Liver (tissue), 9 donors: ENCODE results near the gene HSPG2. TPM values are rescaled to one million over a fixed set of nuclear protein-coding genes. Genes with fewer than 3 reads are reported as not detected.

Experiments
- DNase-seq: peaks from one replicate; pipeline ENCODE4 v3.0.0-alpha.2; 2017; ENCODE audit warnings: low spot score
- H3K27ac ChIP-seq, 2 donors: one replicate each; pipeline ENCODE4 v1.7.0; 2013; ENCODE audit warnings: inconsistent platforms in 2 of 2, low read length in 2 of 2, control low read depth in 1 of 2, low read depth in 1 of 2, mild to moderate bottlenecking in 1 of 2
- H3K27me3 ChIP-seq, 4 donors: one replicate each; pipeline versions ENCODE4 v1.6.1 to v1.7.0; 2013; ENCODE audit warnings: low read length in 3 of 4, inconsistent platforms in 1 of 4, mild to moderate bottlenecking in 1 of 4, moderate library complexity in 1 of 4; ENCODE audit not compliant: control insufficient read depth in 4 of 4, insufficient read depth in 4 of 4
- H3K36me3 ChIP-seq, 4 donors: one replicate each; pipeline versions ENCODE4 v1.6.1 to v1.7.0; 2013; ENCODE audit warnings: low read length in 3 of 4, mild to moderate bottlenecking in 3 of 4, low read depth in 1 of 4, moderate library complexity in 1 of 4; ENCODE audit not compliant: control insufficient read depth in 4 of 4, insufficient read depth in 3 of 4
- H3K4me1 ChIP-seq, 4 donors: one replicate each; pipeline versions ENCODE4 v1.6.1 to v1.7.0; 2013; ENCODE audit warnings: low read length in 3 of 4, mild to moderate bottlenecking in 3 of 4, moderate library complexity in 1 of 4; ENCODE audit not compliant: control insufficient read depth in 4 of 4, insufficient read depth in 4 of 4
- H3K4me3 ChIP-seq, 3 donors: one replicate each; pipeline versions ENCODE4 v1.6.1 to v1.7.0; 2013; ENCODE audit warnings: low read length in 3 of 3, control low read depth in 1 of 3, low read depth in 1 of 3, mild to moderate bottlenecking in 1 of 3
- H3K9ac ChIP-seq, 2 donors: one replicate each; pipeline ENCODE4 v1.7.0; 2013; ENCODE audit warnings: low read length in 2 of 2, mild to moderate bottlenecking in 2 of 2, moderate library complexity in 2 of 2, control low read depth in 1 of 2, low read depth in 1 of 2
- H3K9me3 ChIP-seq, 4 donors: one replicate each; pipeline versions ENCODE4 v1.6.1 to v1.7.0; 2013; ENCODE audit warnings: low read length in 3 of 4; ENCODE audit not compliant: control insufficient read depth in 4 of 4
- FOXA1 ChIP-seq: IDR thresholded peaks from 2 replicates; pipeline ENCODE4 v1.6.1; 2016; ENCODE audit warnings: antibody characterized with exemption
- HNF4A ChIP-seq, 2 donors: conservative IDR thresholded peaks; 2 replicates each; pipeline ENCODE4 v1.6.1; 2016; ENCODE audit warnings: antibody characterized with exemption in 2 of 2, mild to moderate bottlenecking in 2 of 2
- HNF4G ChIP-seq: IDR thresholded peaks from 2 replicates; pipeline ENCODE4 v1.6.1; 2016; ENCODE audit warnings: antibody characterized with exemption
- NR2F2 ChIP-seq: IDR thresholded peaks from 2 replicates; pipeline ENCODE4 v1.6.1; 2016; ENCODE audit warnings: antibody characterized with exemption
- RXRA ChIP-seq, 2 donors: IDR thresholded peaks; 2 replicates each; pipeline ENCODE4 v1.6.1; 2017 to 2018; ENCODE audit warnings: antibody characterized with exemption in 2 of 2, mild to moderate bottlenecking in 1 of 2
- SP1 ChIP-seq: IDR thresholded peaks from 2 replicates; pipeline ENCODE4 v1.6.1; 2018; ENCODE audit warnings: antibody characterized with exemption, mild to moderate bottlenecking
- TAF1 ChIP-seq: conservative IDR thresholded peaks from 2 replicates; pipeline ENCODE4 v1.6.1; 2016; ENCODE audit warnings: antibody characterized with exemption, mild to moderate bottlenecking
- YY1 ChIP-seq: IDR thresholded peaks from 2 replicates; pipeline ENCODE4 v1.6.1; 2016; ENCODE audit warnings: antibody characterized with exemption, mild to moderate bottlenecking
- WGBS: extraction: QIAGEN DNeasy Blood & Tissue Kit; methylation state at CpG from one replicate; pipeline ENCODE4 v1.1.7; 2013; 5-methylcytosine and 5-hydroxymethylcytosine counted together
- polyA plus RNA-seq, 2 donors: library from polyadenylated mRNA; stranded (reverse) in 1 of 2; unstranded in 1 of 2; fragments of 200-250 nt in 1 of 2; fragments of >200 nt in 1 of 2; fragmentation: Nextera tagmentation in 1 of 2; extraction: Ambion mirVana in 1 of 2; gene quantifications; one replicate each; pipeline versions ENCODE4 v1.2.1 to v1.2.3, GENCODE V29; 2013 to 2015
- total RNA-seq, 2 donors: library from RNA; depleted of rRNA; stranded (reverse); fragments of >200 nt; gene quantifications; one replicate each; pipeline ENCODE4 v1.2.3, GENCODE V29; 2014
- TF ChIP-seq, protein P1 (sequence below): IDR thresholded peaks from 2 replicates; pipeline ENCODE4 v1.6.1; 2016; ENCODE audit warnings: antibody characterized with exemption
- TF ChIP-seq, protein P2 (sequence below): fragments of 150-350 bp; IDR thresholded peaks from 2 replicates; pipeline ENCODE4 v1.5.1; 2017; ENCODE audit warnings: improper control_type of control experiment, low read depth, low read length; ENCODE audit not compliant: missing input control
- TF ChIP-seq, protein P3 (sequence below): IDR thresholded peaks from 2 replicates; pipeline ENCODE4 v1.6.1; 2016; ENCODE audit warnings: antibody characterized with exemption, mild to moderate bottlenecking
- TF ChIP-seq, protein P4 (sequence below): IDR thresholded peaks from 2 replicates; pipeline ENCODE4 v1.6.1; 2016; ENCODE audit warnings: antibody characterized with exemption
- TF ChIP-seq, protein P5 (sequence below): IDR thresholded peaks from 2 replicates; pipeline ENCODE4 v1.6.1; 2016; ENCODE audit warnings: antibody characterized with exemption
- donor health status: healthy.
- donor health status: healthy.
- donor health status: healthy.
- donor health status: healthy.
- donor health status: healthy.

The HSPG2 gene
- total and polyA plus RNA-seq, 4 donors, result 5.6 to 43.9 (median 23.9) TPM

DNA sequence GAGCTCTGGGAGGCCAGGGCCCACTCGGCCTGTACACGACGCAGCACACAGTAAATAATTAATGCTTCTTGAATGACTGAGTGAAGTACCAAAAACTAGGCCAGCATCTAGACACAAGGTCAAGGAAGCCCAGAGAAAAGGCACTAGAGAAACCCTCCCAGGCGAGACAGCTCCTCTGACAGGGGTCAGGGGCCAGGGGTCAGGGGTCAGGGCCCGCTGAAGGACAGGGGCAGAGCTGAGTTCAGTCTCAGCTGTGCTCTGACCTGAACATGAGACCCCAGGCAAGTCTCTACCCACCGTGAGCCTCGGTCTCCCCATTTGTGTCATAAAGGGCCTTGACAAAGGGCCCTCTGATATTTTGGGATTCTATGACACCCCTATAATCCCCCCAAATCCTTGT is 68.6 kb downstream of the HSPG2 start:
- Histone ChIP-seq H3K27ac (no peak overlapping the region), H3K9me3 (no peaks in the 10 kb centered on the region), H3K36me3 (peaks cover 0 to 2% (median 0%) of the 10 kb centered on the region in 4 donors), H3K4me3 (no peak overlapping the region), H3K4me1 (no peaks in the 10 kb centered on the region), H3K27me3 (no peaks in the 10 kb centered on the region), H3K9ac (no peak overlapping the region)
- TF ChIP-seq YY1 (no peak), SP1 (no peak), NR2F2 (no peak), FOXA1 (no peak), TAF1 (no peak), RXRA (IDR thresholded peaks at IDR 0.05) (no peak)
- TF ChIP-seq, protein P1, sequence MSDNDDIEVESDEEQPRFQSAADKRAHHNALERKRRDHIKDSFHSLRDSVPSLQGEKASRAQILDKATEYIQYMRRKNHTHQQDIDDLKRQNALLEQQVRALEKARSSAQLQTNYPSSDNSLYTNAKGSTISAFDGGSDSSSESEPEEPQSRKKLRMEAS, result no peak
- TF ChIP-seq, protein P2, sequence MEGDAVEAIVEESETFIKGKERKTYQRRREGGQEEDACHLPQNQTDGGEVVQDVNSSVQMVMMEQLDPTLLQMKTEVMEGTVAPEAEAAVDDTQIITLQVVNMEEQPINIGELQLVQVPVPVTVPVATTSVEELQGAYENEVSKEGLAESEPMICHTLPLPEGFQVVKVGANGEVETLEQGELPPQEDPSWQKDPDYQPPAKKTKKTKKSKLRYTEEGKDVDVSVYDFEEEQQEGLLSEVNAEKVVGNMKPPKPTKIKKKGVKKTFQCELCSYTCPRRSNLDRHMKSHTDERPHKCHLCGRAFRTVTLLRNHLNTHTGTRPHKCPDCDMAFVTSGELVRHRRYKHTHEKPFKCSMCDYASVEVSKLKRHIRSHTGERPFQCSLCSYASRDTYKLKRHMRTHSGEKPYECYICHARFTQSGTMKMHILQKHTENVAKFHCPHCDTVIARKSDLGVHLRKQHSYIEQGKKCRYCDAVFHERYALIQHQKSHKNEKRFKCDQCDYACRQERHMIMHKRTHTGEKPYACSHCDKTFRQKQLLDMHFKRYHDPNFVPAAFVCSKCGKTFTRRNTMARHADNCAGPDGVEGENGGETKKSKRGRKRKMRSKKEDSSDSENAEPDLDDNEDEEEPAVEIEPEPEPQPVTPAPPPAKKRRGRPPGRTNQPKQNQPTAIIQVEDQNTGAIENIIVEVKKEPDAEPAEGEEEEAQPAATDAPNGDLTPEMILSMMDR, result no peak
- TF ChIP-seq, protein P3, sequence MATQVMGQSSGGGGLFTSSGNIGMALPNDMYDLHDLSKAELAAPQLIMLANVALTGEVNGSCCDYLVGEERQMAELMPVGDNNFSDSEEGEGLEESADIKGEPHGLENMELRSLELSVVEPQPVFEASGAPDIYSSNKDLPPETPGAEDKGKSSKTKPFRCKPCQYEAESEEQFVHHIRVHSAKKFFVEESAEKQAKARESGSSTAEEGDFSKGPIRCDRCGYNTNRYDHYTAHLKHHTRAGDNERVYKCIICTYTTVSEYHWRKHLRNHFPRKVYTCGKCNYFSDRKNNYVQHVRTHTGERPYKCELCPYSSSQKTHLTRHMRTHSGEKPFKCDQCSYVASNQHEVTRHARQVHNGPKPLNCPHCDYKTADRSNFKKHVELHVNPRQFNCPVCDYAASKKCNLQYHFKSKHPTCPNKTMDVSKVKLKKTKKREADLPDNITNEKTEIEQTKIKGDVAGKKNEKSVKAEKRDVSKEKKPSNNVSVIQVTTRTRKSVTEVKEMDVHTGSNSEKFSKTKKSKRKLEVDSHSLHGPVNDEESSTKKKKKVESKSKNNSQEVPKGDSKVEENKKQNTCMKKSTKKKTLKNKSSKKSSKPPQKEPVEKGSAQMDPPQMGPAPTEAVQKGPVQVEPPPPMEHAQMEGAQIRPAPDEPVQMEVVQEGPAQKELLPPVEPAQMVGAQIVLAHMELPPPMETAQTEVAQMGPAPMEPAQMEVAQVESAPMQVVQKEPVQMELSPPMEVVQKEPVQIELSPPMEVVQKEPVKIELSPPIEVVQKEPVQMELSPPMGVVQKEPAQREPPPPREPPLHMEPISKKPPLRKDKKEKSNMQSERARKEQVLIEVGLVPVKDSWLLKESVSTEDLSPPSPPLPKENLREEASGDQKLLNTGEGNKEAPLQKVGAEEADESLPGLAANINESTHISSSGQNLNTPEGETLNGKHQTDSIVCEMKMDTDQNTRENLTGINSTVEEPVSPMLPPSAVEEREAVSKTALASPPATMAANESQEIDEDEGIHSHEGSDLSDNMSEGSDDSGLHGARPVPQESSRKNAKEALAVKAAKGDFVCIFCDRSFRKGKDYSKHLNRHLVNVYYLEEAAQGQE, result no peak
- TF ChIP-seq, protein P4, sequence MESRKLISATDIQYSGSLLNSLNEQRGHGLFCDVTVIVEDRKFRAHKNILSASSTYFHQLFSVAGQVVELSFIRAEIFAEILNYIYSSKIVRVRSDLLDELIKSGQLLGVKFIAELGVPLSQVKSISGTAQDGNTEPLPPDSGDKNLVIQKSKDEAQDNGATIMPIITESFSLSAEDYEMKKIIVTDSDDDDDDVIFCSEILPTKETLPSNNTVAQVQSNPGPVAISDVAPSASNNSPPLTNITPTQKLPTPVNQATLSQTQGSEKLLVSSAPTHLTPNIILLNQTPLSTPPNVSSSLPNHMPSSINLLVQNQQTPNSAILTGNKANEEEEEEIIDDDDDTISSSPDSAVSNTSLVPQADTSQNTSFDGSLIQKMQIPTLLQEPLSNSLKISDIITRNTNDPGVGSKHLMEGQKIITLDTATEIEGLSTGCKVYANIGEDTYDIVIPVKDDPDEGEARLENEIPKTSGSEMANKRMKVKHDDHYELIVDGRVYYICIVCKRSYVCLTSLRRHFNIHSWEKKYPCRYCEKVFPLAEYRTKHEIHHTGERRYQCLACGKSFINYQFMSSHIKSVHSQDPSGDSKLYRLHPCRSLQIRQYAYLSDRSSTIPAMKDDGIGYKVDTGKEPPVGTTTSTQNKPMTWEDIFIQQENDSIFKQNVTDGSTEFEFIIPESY, result no peak
- TF ChIP-seq, protein P5, sequence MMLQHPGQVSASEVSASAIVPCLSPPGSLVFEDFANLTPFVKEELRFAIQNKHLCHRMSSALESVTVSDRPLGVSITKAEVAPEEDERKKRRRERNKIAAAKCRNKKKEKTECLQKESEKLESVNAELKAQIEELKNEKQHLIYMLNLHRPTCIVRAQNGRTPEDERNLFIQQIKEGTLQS, result no peak
- no peak for DNase-seq
- 83% methylated on average over 7 of the region's 7 CpGs for WGBS

DNA sequence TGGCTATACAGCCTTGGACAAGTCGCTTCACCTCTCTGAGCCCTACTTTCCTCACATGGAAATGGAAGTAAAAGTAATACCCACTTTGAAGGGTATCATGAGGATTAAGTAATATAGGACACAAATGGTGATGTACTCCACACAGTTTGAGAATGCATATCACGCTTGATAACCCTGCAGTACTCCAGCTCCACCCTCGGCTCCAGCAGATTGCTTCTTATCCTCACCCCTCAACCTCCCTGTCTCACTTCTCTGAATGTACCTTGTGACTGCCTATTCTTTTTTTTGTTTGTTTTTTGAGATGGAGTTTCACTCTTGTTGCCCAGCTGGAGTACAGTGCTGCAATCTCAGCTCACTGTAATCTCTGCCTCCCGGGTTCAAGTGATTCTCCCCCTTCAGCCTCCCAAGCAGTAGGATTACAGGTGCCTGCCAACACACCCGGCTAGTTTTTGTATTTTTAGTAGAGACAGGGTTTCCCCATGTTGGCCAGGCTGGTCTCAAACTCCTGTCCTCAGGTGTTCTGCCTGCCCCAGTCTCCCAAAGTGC is 69.6 kb downstream of the HSPG2 start:
- no peak for DNase-seq
- H3K9ac ChIP-seq, result no peak overlapping the region
- no peaks in the 10 kb centered on the region for H3K27me3 ChIP-seq
- TF ChIP-seq, protein P5, result no peak
- no peak for TF ChIP-seq YY1
- TF ChIP-seq HNF4G, result no peak
- no peak for TF ChIP-seq SP1
- no peak for TF ChIP-seq HNF4A (conservative IDR thresholded peaks at IDR 0.05)
- peaks cover 0 to 2% (median 0%) of the 10 kb centered on the region in 4 donors for H3K36me3 ChIP-seq
- no peaks in the 10 kb centered on the region for H3K9me3 ChIP-seq
- WGBS, result 87% methylated on average over 5 of the region's 5 CpGs
- no peak overlapping the region for H3K4me3 ChIP-seq
- no peak overlapping the region for H3K27ac ChIP-seq
- no peaks in the 10 kb centered on the region for H3K4me1 ChIP-seq
